Measurements from ENCODE around the gene ARHGAP4.

ARHGAP4 gene

GRCh38 chrX:153863251-153863991, 62.6 kb downstream of the ARHGAP4 start:
- no peak for DNase-seq

GRCh38 chrX:153862369-153863250, 63.5 kb downstream of the ARHGAP4 start:
- DNase-seq = no peak

- no peak for DNase-seq
These were observed 64.2 kb downstream of the ARHGAP4 start for GRCh38 chrX:153861733-153862310.

- no peak for DNase-seq
These were observed 64.9 kb downstream of the ARHGAP4 start for GRCh38 chrX:153861151-153861550.

Measured in activated CD4-positive, alpha-beta T cell treated with anti-CD3 and anti-CD28 coated beads, Interleukin-10, Interleukin-2, amounts not matched to agents 100 ng/mL and 50 ng/mL, durations not matched to agents 16 hours and 8 hours (primary cell).